ENCODE measurements around the gene OGG1.
"Not testable (repeated sequence)": the region's sequence is repeated elsewhere in the genome, so short reads cannot be mapped to it uniquely, and the experiment has no call there.

OGG1 gene

DNA sequence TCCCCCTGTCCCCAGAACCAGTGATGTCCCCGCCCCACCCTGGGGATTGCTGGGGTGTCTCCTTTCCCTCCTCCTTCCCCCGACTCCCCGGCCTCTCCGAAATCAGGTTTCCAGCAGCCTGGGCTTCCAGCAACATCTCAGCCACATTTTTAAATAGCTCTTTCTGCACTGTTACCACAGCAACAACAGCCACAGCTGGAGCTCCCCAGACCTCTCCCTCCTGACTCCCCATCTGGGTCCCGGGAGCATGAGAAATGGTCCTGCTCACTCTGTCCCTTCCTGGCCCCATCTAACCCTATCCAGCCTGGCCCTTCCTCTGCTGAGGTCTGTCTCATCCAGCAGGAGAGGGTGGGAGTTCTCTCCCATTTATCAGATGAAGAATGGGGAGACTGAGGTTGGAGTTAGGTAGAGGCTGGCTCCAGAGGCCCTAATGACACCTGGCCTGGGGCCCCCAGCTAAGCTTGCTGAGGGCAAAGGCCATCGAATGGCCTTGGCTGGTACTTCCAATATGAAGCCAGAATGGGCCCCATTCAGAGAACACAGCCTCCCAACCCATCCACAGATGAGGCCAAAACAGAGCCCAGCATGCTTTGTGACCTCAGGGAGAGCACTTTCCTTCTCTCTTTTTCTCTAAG, 18.5 kb downstream of the OGG1 start:
- FAIRE-seq = no peak

DNA sequence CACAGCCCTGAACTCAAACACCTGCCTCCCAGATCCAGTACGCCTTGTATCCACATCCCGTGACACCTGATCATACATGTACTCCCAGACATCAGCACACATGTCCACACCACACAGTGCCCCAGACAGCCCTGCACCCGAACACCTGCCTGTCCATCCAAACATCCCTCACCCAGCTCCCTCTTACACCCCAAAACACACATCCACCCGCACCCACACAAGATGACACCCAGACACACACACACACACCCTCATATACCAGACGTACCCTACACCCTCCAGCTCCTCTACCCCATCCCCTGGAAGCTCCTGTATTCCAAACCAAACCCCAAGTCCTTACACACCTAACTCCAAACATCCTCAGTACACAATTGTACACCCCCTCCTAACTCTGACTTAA, 19.3 kb downstream of the OGG1 start:
- no peak for FAIRE-seq

- no peak for FAIRE-seq
These were observed 19.9 kb downstream of the OGG1 start, which contains the start of gene CAMK1 for GRCh38 chr3:9769426-9770275. TSS of gene CAMK1 (minus strand) at chr3:9769947. CDS start at chr3:9767749, 2,198 bp downstream.

DNA sequence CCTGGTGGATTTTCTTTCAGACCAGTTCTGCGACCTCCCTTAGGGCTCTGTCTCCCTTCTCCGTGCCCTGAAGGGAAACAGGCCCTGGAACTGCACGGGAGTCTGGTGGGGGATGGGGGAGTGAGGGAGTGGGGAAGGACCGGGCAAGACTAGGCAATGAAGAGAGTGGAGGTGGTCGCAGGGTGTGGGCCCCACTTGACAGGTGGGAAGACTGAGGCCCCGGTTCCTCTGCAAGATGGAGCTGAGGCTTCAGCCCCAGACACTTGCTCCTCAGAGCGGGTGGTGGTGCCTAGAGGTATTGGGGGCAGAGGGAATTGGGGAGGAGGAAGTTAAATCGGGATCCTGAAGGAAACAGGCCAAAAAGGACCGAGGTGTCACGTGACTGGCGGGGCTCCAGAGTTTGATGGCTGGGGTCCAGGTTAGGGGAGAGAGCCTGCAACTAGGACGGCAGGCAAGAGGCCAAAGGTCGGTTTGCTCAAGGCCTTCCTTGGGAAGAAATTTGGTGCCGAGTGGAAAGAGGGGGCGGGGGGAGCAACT, 20.6 kb downstream of the OGG1 start:
- FAIRE-seq = no peak

DNA sequence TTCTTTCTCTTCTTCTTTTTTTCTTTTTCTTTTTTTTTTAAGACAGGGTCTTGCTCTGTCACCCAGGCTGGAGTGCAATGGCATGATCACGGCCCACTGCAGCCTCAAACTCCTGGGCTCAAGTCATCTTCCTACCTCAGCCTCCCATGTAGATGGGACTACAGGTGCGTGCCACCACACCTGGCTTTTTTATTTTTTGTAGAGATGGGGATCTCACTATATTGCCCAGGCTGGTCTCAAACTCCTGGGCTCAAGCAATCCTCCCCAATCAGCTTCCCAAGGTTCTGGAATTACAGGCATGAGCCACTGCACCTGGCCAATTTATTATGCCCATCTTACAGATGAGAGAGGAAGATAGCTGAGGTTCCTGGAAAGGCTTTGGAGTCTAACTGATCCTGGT, 21.3 kb downstream of the OGG1 start:
- FAIRE-seq = not testable (repeated sequence)

DNA sequence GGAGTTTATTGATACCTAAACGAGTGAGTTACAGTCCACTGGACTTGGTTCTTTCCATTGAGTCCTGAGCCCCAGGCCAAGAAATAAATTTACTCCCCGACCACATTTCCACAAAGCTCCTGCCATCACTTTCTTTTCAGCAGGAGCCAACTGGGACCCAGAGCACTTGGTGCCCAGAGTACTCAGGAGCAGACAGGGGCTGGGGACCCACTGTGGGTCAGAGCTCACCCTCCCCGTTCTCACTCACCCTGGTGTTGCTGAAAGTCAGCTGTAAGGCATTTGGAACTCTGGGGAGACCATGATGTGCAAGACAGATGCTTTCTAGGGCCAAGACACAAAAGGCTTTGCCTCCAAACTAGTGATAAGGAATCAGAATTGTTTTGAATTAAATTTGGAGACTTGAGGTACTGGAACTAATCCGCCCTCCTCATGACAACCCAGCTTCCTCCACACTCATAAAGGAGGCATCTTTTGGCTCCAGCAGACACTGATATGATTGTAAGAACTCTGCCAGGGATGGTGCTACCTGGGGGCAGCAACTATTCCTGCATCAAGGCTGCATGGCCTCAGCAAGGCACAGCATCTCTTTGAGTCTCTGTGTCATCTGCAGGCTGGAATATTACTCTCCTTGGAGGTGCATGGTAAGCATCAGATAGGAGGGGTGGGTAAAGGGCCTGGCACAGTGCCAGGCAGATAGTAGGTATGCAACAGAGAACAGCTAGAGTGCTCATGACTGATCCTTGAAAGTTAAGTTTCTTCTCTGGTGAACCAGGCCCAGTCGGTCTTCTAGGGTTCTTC, 27.3 kb downstream of the OGG1 start:
- no peak for FAIRE-seq

- FAIRE-seq = no peak
These were observed 27.9 kb downstream of the OGG1 start for GRCh38 chr3:9777694-9778021.

GRCh38 chr3:9778143-9779074, 28.7 kb downstream of the OGG1 start:
- FAIRE-seq = no peak

DNA sequence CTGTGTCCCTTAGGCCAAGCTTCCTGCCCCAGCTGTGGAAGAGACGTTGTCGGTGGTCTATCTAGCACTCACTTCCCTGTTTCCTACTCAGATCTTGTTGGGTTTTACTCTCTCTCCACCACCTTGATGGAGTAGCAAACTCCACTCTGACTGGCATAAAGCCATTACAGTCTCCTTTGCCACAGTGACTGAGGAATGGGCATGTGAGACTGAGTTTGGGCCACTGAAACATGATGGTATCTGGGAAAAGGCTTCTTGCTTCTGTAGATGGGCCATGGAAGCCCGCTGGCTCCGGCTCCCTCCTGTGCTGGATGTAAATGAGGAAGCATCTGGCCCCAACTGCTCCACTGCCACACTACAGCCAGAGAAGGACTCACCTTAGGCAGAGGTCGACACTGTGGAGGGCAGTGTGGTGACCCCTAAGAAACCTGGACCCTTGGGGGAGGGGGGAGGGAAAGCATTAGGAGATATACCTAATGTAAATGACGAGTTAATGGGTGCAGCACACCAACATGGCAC, 29.4 kb downstream of the OGG1 start:
- FAIRE-seq = no peak

DNA sequence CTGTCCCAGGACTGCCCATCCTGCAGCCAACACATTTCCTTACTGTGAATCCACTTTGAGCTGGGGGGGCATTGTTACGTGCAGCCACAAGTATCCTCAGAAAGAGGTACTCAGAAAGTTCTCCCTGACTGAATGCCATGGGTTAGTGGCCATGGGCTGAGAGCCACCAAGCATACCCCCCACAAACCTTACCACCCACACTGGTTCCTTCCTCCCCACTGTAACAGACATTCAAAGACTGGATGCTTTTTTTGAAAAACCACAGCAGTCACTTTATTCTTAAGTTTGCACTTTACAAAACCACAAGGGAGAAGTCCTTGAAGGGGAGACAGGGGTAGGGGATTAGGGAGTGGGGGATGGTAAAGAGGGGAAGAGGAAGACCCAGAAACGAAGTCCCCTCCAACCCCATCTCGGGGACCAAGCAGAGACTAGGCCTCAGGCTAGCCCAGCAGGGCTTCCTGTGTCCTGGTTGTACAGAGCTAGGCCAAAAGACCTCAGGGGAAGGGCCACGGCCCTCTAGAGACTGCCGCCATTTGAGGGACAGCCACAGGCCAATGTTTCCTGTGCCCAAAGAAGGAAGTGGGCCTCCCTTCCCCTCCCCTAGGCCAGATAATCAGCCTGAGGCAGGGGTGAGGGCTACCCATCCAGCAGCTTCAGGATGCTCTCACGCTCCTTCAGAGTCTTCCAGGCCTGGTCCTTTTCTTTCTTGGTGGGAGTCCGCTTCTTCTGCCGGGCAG, 30.1 kb downstream of the OGG1 start:
- no peak for FAIRE-seq

- FAIRE-seq = no peak
These were observed 30.7 kb downstream of the OGG1 start for GRCh38 chr3:9780458-9780812.

DNA sequence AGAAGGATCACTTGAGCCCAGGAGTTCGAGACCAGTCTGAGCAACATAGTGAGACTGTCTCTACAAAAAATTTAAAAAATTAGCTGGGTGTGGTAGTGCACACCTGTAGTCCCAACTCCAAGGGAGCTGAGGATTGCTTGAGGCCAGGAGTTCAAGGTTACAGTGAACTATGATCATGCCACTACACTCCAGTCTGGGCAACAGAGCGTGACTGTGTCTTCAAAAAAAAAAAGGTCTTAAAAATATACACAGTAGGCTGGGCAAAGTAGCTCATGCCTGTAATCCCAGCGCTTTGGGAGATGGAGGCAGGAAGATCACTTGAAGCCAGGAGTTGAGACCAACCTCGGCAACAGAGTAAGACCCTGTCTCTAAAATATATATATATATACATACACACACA, 31.2 kb downstream of the OGG1 start:
- FAIRE-seq = no peak

- FAIRE-seq = no peak
These were observed 31.8 kb downstream of the OGG1 start for GRCh38 chr3:9781551-9781950.

GRCh38 chr3:9781978-9782603, 32.3 kb downstream of the OGG1 start:
- FAIRE-seq = no peak

DNA sequence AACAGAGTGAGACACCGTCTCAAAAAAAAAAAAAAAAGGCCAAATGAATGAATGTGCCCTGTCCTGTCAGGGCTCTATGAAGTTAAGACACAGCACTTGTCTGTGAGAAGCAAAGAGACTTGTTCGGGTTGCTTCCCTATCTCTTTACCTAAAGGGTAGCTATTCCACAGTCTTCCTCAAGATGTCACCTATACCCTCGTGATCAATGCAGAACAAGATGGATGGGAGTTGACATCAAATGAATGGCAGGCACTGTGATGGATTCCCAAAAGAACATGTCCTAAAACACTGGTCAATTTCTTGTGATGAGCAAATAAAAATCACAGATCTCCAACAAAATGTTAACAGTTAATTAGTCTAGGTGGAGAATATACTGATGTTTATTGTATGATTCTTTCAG, 33.0 kb downstream of the OGG1 start:
- no peak for FAIRE-seq

DNA sequence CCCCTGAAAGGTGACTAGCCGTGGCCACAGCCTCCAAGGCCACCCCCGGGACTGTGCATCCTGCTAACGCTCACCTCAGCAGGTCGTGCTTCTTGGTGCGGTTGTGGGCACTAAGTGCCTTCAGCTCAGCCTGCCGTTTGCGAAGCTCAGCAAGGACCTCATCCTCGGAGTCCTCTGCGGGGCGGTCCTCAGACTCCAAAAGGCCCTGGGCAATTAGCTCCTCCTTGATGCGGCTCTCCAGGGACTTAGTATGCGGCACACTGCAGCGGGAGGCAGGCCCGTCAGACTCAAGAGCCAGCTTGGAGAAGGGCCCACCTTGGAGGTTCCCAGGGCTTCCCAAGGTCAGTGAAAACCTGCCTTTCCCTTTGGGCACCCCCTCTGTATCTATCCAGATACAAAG, 34.2 kb downstream of the OGG1 start:
- FAIRE-seq = no peak

DNA sequence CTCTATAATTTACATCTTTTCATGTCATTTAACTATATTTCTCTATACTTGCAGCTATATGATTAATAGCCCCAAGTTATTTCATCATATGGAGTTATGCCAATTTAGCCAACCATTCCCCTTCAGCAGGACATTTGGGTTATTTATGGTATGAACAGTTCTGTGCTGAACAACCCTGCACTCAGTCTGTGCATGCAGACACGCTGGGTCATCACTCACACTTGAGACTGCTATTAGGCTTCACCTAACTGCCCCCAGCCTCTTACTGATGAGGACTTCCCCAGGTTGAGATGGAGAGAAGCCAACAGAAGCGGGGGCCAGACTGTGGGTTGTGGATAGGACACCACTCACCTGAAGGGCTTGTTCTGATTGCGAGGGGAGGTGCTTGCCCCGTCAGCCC, 35.2 kb downstream of the OGG1 start:
- no peak for FAIRE-seq

DNA sequence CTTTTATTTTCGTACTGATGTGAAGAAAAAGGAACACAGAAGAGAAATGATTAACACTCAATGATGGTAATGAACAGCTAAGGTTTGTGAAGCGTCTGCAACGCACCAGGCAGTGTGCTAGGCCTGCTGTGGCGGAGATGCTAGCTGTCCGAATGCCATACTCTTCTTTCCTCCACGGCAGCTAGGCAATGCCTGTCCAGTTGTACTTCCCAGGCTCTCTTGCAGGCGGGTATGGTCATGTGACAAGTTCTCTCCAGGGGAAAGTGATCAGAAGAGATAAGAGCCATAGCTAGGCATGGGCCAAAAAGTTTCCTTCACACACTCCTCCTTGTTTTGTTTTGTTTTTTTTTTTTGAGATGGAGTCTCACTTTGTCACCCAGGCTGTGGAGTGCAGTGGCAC, 35.9 kb downstream of the OGG1 start:
- no peak for FAIRE-seq

DNA sequence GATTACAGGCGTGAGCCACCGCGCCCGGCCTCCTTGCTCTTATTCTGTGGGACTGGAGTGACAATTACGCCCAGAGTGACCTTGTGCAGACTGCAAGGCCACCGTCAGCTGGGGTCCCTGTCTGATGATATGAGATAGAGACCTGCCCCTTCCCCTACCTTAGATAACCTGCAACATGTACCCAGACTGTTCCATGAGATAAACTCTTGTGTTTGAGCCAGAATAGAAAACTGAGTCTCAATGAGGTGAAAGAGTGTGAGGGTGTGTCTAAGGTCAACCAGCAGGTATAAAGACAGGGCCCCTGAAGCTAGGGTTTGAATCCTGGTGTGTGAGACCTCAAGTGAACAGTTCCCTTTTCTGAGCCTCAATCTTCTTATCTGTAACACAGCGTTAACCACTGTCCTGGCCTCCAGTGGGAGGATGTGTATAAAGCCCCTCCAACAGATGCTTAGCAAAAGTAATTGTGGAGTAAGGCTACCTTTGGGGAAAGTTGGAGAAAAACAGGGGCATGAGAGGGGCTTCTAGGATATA, 36.5 kb downstream of the OGG1 start:
- no peak for FAIRE-seq

GRCh38 chr3:9786825-9787669, 37.3 kb downstream of the OGG1 start:
- no peak for FAIRE-seq

Measured in TTC549 (cell line).